HL-60 (cell line): Measurements from ENCODE around the gene SETD3.

ENCODE experiments used
- DNase-seq, 2 experiments: peaks; one replicate each; pipeline ENCODE4 v3.0.0-alpha.2; 2010 to 2020; ENCODE audit warnings: low read depth in 1 of 2, low spot score in 1 of 2
- H3K27ac ChIP-seq: fragments of 250-450 bp; sonication (Bioruptor Pico); replicated peaks from 2 replicates; pipeline ENCODE4 v1.5.1; 2020; ENCODE audit warnings: mild to moderate bottlenecking, moderate library complexity
- H3K27me3 ChIP-seq: fragments of 250-450 bp; sonication (Bioruptor Pico); 2 replicates; pipeline ENCODE4 v1.5.1; 2021; ENCODE audit warnings: mild to moderate bottlenecking, moderate library complexity; ENCODE audit not compliant: insufficient read depth, poor library complexity, severe bottlenecking
- H3K4me3 ChIP-seq: replicated peaks from 2 replicates; pipeline ENCODE4 v1.5.1; 2011; ENCODE audit warnings: mild to moderate bottlenecking, control low read depth, low read length; ENCODE audit not compliant: insufficient read depth
- GABPA ChIP-seq: IDR thresholded peaks from 2 replicates; pipeline ENCODE4 v1.6.1; 2012; ENCODE audit warnings: low read depth
- POLR2AphosphoS5 ChIP-seq: IDR thresholded peaks from 2 replicates; pipeline ENCODE4 v1.6.1; 2012; ENCODE audit warnings: low read depth
- REST ChIP-seq: IDR thresholded peaks from 2 replicates; pipeline ENCODE4 v1.6.1; 2012; ENCODE audit warnings: low read depth; ENCODE audit not compliant: insufficient replicate concordance
- SPI1 ChIP-seq: IDR thresholded peaks from 2 replicates; pipeline ENCODE4 v1.6.1; 2012; ENCODE audit warnings: low read depth, mild to moderate bottlenecking, borderline replicate concordance
- TF ChIP-seq, protein P1 (sequence below): IDR thresholded peaks from one replicate; pipeline ENCODE4 v1.5.1; 2011; ENCODE audit warnings: low read length, control low read depth, inconsistent platforms; ENCODE audit not compliant: insufficient read depth

Gene SETD3

GRCh38 chr14:99459481-99460100, 21.1 kb downstream of the SETD3 start:
- no peak for DNase-seq
- TF ChIP-seq GABPA (no peak), SPI1 (no peak), POLR2AphosphoS5 (no peak), REST (no peak)
- TF ChIP-seq, protein P1, sequence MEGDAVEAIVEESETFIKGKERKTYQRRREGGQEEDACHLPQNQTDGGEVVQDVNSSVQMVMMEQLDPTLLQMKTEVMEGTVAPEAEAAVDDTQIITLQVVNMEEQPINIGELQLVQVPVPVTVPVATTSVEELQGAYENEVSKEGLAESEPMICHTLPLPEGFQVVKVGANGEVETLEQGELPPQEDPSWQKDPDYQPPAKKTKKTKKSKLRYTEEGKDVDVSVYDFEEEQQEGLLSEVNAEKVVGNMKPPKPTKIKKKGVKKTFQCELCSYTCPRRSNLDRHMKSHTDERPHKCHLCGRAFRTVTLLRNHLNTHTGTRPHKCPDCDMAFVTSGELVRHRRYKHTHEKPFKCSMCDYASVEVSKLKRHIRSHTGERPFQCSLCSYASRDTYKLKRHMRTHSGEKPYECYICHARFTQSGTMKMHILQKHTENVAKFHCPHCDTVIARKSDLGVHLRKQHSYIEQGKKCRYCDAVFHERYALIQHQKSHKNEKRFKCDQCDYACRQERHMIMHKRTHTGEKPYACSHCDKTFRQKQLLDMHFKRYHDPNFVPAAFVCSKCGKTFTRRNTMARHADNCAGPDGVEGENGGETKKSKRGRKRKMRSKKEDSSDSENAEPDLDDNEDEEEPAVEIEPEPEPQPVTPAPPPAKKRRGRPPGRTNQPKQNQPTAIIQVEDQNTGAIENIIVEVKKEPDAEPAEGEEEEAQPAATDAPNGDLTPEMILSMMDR, result no peak

DNA sequence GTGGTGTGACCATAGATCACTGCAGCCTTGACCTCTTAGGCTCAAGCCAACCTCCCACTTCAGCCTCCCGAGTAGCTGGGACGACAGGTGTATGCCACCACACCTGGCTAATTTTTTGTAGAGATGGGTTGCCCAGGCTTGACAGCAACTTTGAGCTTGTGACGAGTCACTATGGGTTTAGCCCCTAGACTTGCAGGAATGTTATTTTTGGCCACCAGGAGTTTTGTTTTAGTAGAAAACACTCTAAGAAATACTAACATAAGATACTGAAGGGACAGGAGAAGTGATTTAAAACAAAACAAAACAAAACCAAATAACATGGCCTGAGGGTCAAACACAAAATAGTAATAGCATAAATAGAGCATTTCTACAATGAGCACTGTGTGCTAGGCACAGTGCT, 26.4 kb downstream of the SETD3 start:
- H3K27me3 ChIP-seq, result no peaks in the 10 kb centered on the region
- TF ChIP-seq REST (no peak), SPI1 (no peak), GABPA (no peak), POLR2AphosphoS5 (no peak)
- TF ChIP-seq, protein P1, result no peak
- no peak overlapping the region for H3K27ac ChIP-seq
- DNase-seq, result no peak
- no peak overlapping the region for H3K4me3 ChIP-seq

More at GRCh38 chr14:99459481-99460100, 21.1 kb downstream of the SETD3 start:
- Histone ChIP-seq H3K27ac (no peak overlapping the region), H3K4me3 (no peak overlapping the region), H3K27me3 (no peaks in the 10 kb centered on the region)

- TF ChIP-seq, protein P1, result no peak
- TF ChIP-seq REST, result no peak
- no peak for TF ChIP-seq GABPA
- TF ChIP-seq SPI1, result no peak
- TF ChIP-seq POLR2AphosphoS5, result no peak
- H3K27me3 ChIP-seq, result no peaks in the 10 kb centered on the region
- no peak for DNase-seq
Measured at GRCh38 chr14:99452968-99453367, 27.7 kb downstream of the SETD3 start.

More at GRCh38 chr14:99452968-99453367, 27.7 kb downstream of the SETD3 start:
- Histone ChIP-seq H3K27ac (no peak overlapping the region), H3K4me3 (no peak overlapping the region)
